Activated CD4-positive, alpha-beta T cell treated with anti-CD3 and anti-CD28 coated beads, Interleukin-2, Interleukin-4, amounts not matched to agents 100 ng/mL and 50 ng/mL, durations not matched to agents 16 hours and 8 hours (primary cell): ENCODE measurements around the gene AFM.

Experiments
- DNase-seq: peaks from one replicate; pipeline ENCODE4 v3.0.0-alpha.2; 2020; ENCODE audit warnings: low spot score

The AFM gene

GRCh38 chr4:73451404-73451803 lies 30.1 kb upstream of the AFM start:
- DNase-seq: no peak

GRCh38 chr4:73451981-73452747 lies 29.4 kb upstream of the AFM start:
- DNase-seq: no peak

- no peak for DNase-seq
These were observed 28.4 kb upstream of the AFM start for GRCh38 chr4:73452953-73453700.

GRCh38 chr4:73453701-73454005 lies 27.9 kb upstream of the AFM start:
- no peak for DNase-seq

GRCh38 chr4:73454920-73455319 lies 26.6 kb upstream of the AFM start:
- DNase-seq: no peak

- DNase-seq: no peak
These were observed 25.1 kb upstream of the AFM start for GRCh38 chr4:73456177-73457022.

- no peak for DNase-seq
These were observed 23.1 kb upstream of the AFM start for GRCh38 chr4:73458184-73459047.

GRCh38 chr4:73459048-73459421 lies 22.5 kb upstream of the AFM start:
- DNase-seq: no peak

GRCh38 chr4:73460913-73461522 lies 20.5 kb upstream of the AFM start:
- DNase-seq: no peak

GRCh38 chr4:73468170-73468569 lies 13.4 kb upstream of the AFM start:
- no peak for DNase-seq

GRCh38 chr4:73470728-73471127 lies 10.8 kb upstream of the AFM start:
- DNase-seq: no peak

- no peak for DNase-seq
These were observed 4.4 kb upstream of the AFM start for GRCh38 chr4:73477176-73477575.

GRCh38 chr4:73479323-73479722 lies 2.2 kb upstream of the AFM start:
- DNase-seq: no peak

- DNase-seq: no peak
These were observed 3.5 kb downstream of the AFM start for GRCh38 chr4:73485085-73485484.

GRCh38 chr4:73485596-73485995 lies 4.1 kb downstream of the AFM start:
- no peak for DNase-seq

- no peak for DNase-seq
These were observed 5.0 kb downstream of the AFM start for GRCh38 chr4:73486497-73486896.

- no peak for DNase-seq
These were observed 5.7 kb downstream of the AFM start for GRCh38 chr4:73487233-73487632.

GRCh38 chr4:73499996-73500765 lies 18.6 kb downstream of the AFM start:
- DNase-seq: no peak

GRCh38 chr4:73501664-73502265 lies 20.2 kb downstream of the AFM start:
- DNase-seq: no peak

GRCh38 chr4:73505567-73505966 lies 24.0 kb downstream of the AFM start:
- no peak for DNase-seq
